Measurements from ENCODE around the gene VPS8.

The VPS8 gene

GRCh38 chr3:184777566-184778356 is 34.2 kb upstream of the VPS8 start:
- in situ Hi-C loops (cut with MboI; ENCODE audit: low pct_unique_long_range_greater_than_20kb, low sequenced_read_pairs, unreplicated experiment), result no loop called here
- peak; percentile 93 for DNase-seq (ENCODE audit: low spot score)
- TF ChIP-seq, protein P1, sequence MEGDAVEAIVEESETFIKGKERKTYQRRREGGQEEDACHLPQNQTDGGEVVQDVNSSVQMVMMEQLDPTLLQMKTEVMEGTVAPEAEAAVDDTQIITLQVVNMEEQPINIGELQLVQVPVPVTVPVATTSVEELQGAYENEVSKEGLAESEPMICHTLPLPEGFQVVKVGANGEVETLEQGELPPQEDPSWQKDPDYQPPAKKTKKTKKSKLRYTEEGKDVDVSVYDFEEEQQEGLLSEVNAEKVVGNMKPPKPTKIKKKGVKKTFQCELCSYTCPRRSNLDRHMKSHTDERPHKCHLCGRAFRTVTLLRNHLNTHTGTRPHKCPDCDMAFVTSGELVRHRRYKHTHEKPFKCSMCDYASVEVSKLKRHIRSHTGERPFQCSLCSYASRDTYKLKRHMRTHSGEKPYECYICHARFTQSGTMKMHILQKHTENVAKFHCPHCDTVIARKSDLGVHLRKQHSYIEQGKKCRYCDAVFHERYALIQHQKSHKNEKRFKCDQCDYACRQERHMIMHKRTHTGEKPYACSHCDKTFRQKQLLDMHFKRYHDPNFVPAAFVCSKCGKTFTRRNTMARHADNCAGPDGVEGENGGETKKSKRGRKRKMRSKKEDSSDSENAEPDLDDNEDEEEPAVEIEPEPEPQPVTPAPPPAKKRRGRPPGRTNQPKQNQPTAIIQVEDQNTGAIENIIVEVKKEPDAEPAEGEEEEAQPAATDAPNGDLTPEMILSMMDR (IDR thresholded peaks at IDR 0.05; ENCODE audit: extremely low read depth, insufficient read depth, missing control alignments), result peak; percentile 77

GRCh38 chr3:184778426-184779332 is 33.3 kb upstream of the VPS8 start:
- in situ Hi-C loops (cut with MboI; ENCODE audit: low pct_unique_long_range_greater_than_20kb, low sequenced_read_pairs, unreplicated experiment), result no loop called here
- TF ChIP-seq, protein P1 (IDR thresholded peaks at IDR 0.05; ENCODE audit: extremely low read depth, insufficient read depth, missing control alignments), result no peak
- no peak for DNase-seq (ENCODE audit: low spot score)

DNA sequence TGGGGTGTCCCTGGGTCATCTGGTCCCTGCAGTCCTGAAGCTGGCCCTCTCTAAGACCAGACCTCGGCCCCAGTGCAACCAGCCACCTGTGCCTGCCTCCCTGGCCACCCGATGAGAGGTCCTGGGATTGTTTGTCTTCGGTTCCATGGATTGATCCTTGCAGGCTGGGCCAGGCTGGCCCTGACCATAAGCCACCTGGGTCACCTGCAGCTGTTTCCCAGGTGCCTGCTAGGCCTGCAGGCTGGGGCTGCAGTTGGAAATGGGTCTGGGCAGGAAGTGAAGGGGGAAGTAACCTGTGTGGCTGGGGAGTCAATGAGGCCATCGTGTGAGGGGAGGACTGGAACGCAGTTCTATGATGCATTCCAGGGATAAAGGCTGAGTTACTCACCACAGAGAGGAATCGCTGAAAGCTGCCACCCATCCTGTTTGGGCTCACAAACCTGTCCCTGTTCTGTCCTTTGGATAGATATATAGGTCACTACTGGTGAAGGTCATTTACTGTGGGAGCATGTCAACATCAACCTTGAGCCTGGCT is 30.9 kb upstream of the VPS8 start:
- in situ Hi-C loops (cut with MboI; ENCODE audit: low pct_unique_long_range_greater_than_20kb, low sequenced_read_pairs, unreplicated experiment), result no loop called here
- TF ChIP-seq, protein P1 (IDR thresholded peaks at IDR 0.05; ENCODE audit: extremely low read depth, insufficient read depth, missing control alignments), result no peak
- DNase-seq (ENCODE audit: low spot score), result no peak

DNA sequence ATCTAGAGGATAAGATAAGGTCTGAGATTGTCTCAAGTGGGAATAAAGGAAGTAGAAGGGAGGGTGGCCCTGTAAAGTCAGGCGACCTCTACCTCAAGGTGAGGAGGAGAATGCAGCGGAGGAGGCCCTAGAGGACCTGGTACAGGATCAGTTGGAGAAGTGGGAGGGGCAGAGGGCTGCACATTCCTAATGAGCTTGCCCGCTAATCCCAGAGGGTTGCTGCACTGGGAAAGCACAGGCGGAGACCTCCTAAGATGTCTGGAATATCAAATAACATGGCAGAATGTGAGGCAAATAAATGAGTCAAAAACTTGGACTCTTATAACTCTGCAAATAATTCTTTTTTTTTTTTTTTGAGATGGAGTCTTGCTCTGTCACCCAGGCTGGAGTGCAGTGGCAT is 30.2 kb upstream of the VPS8 start:
- TF ChIP-seq, protein P1 (IDR thresholded peaks at IDR 0.05; ENCODE audit: extremely low read depth, insufficient read depth, missing control alignments), result no peak
- in situ Hi-C loops (cut with MboI; ENCODE audit: low pct_unique_long_range_greater_than_20kb, low sequenced_read_pairs, unreplicated experiment), result no loop called here
- DNase-seq (ENCODE audit: low spot score), result no peak

GRCh38 chr3:184783319-184783718 is 28.6 kb upstream of the VPS8 start:
- in situ Hi-C loops (cut with MboI; ENCODE audit: low pct_unique_long_range_greater_than_20kb, low sequenced_read_pairs, unreplicated experiment), result no loop called here
- TF ChIP-seq, protein P1 (IDR thresholded peaks at IDR 0.05; ENCODE audit: extremely low read depth, insufficient read depth, missing control alignments), result no peak
- no peak for DNase-seq (ENCODE audit: low spot score)

- TF ChIP-seq, protein P1 (IDR thresholded peaks at IDR 0.05; ENCODE audit: extremely low read depth, insufficient read depth, missing control alignments), result no peak
- no peak for DNase-seq (ENCODE audit: low spot score)
- in situ Hi-C loops (cut with MboI; ENCODE audit: low pct_unique_long_range_greater_than_20kb, low sequenced_read_pairs, unreplicated experiment), result no loop called here
Measured at GRCh38 chr3:184784731-184785500, 27.1 kb upstream of the VPS8 start.
